Body of pancreas (tissue), 4 donors: Measurements from ENCODE around the gene RWDD4. TPM values are rescaled to one million over a fixed set of nuclear protein-coding genes. Genes with fewer than 3 reads are reported as not detected.

Experiments
- ATAC-seq: fragments of 150-250 bp; one replicate; pipeline ENCODE4 v1.9.1; 2016
- DNase-seq, 4 donors: peaks; one replicate each; pipeline ENCODE4 v3.0.0-alpha.2; 2019
- H3K27ac ChIP-seq, 4 donors: fragments of 200-600 bp; sonication (generic); 1 replicate in 3 of 4; 2 replicates in 1 of 4; pipeline versions ENCODE4 v1.5.1 to v1.6.1; 2016 to 2019; ENCODE audit warnings: mild to moderate bottlenecking in 1 of 4, mixed read lengths in 1 of 4, moderate library complexity in 1 of 4
- H3K27me3 ChIP-seq, 2 donors: fragments of 200-600 bp; sonication (generic); one replicate each; pipeline ENCODE4 v1.6.0; 2016; ENCODE audit warnings: mild to moderate bottlenecking in 1 of 2
- H3K36me3 ChIP-seq, 2 donors: fragments of 200-600 bp; sonication (generic); replicated peaks in 1 of 2; 2 replicates each; pipeline ENCODE4 v1.5.1; 2016; ENCODE audit warnings: low read depth in 2 of 2; ENCODE audit not compliant: insufficient read depth in 1 of 2
- H3K4me1 ChIP-seq: fragments of 200-600 bp; sonication (generic); one replicate; pipeline ENCODE4 v1.6.0; 2016
- H3K4me3 ChIP-seq, 2 donors: fragments of 200-600 bp; sonication (generic); 1 replicate in 1 of 2; 2 replicates in 1 of 2; pipeline ENCODE4 v1.5.1; 2016 to 2019
- H3K9me3 ChIP-seq, 3 donors: fragments of 200-600 bp; sonication (generic); 1 replicate in 2 of 3; 2 replicates in 1 of 3; pipeline ENCODE4 v1.5.1; 2016
- POLR2A ChIP-seq, 3 donors: fragments of 450-650 bp; IDR thresholded peaks; one replicate each; pipeline ENCODE4 v1.6.1; 2016; ENCODE audit warnings: antibody characterized with exemption in 3 of 3, mild to moderate bottlenecking in 2 of 3
- WGBS, 2 donors: methylation state at CpG; one replicate each; pipeline ENCODE4 v1.1.5; 2017; 5-methylcytosine and 5-hydroxymethylcytosine counted together
- intact Hi-C: fragments of 100-400 bp; cut with DNase I; formaldehyde crosslinking; loops from one replicate; pipeline ENCODE4 v1.15.1; 2023
- total RNA-seq, 2 donors: library from RNA; depleted of rRNA; stranded (reverse); fragments of >200 nt; gene quantifications; one replicate each; pipeline ENCODE4 v1.1.0, GENCODE V29; 2016
- TF ChIP-seq, protein P1 (sequence below), 7 experiments: fragments of 450-650 bp in 4 of 7; fragments of 200-600 bp in 3 of 7; sonication (generic) in 3 of 7; IDR thresholded peaks; one replicate each; pipeline ENCODE4 v1.5.1; 2016 to 2019; ENCODE audit warnings: antibody characterized with exemption in 7 of 7

The RWDD4 gene
- total RNA-seq, 2 donors from 2014 or later: 15.2 to 23.3 TPM

DNA sequence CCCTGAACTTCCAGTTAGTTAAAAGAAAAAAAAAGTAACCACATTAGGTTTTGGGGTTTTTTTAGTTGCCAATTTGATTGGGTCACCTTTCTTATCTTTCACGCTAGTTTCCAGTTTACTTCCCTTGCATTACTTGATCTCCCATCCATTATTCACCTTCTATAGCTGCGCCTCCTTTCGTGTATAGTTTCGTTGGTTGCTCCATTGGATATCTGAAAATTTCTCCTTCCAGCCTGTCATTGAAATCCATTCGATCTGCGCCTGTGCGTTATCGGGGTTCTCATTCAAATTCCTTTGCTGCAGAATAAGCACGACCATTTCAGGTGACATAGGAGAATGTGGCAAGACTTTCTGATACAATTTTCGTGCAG is 872 bp upstream of the RWDD4 start:
- Histone ChIP-seq H3K4me3 (peak overlapping the region; percentile 93 to 97), H3K9me3 (no peaks in the 10 kb centered on the region), H3K36me3 (peaks cover 0 to 2% of the 10 kb centered on the region in 2 donors), H3K27me3 (no peaks in the 10 kb centered on the region), H3K27ac (peak overlapping the region; percentile 84 to 95 (median 89)), H3K4me1 (peaks cover 20% of the 10 kb centered on the region)
- 1 to 3% methylated on average over 10 of the region's 10 CpGs for WGBS, 2 donors
- TF ChIP-seq, protein P1, sequence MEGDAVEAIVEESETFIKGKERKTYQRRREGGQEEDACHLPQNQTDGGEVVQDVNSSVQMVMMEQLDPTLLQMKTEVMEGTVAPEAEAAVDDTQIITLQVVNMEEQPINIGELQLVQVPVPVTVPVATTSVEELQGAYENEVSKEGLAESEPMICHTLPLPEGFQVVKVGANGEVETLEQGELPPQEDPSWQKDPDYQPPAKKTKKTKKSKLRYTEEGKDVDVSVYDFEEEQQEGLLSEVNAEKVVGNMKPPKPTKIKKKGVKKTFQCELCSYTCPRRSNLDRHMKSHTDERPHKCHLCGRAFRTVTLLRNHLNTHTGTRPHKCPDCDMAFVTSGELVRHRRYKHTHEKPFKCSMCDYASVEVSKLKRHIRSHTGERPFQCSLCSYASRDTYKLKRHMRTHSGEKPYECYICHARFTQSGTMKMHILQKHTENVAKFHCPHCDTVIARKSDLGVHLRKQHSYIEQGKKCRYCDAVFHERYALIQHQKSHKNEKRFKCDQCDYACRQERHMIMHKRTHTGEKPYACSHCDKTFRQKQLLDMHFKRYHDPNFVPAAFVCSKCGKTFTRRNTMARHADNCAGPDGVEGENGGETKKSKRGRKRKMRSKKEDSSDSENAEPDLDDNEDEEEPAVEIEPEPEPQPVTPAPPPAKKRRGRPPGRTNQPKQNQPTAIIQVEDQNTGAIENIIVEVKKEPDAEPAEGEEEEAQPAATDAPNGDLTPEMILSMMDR (IDR thresholded peaks at IDR 0.05): no peak
- TF ChIP-seq POLR2A (IDR thresholded peaks at IDR 0.05): no peak
- intact Hi-C loops: no loop called here
- DNase-seq (no peak), ATAC-seq (no peak)

- Histone ChIP-seq H3K36me3 (peaks cover 0 to 2% of the 10 kb centered on the region in 2 donors), H3K27ac (peak overlapping the region; percentile 84 to 95 (median 89)), H3K9me3 (no peaks in the 10 kb centered on the region), H3K4me3 (peak overlapping the region; percentile 93 to 97), H3K27me3 (no peaks in the 10 kb centered on the region), H3K4me1 (peaks cover 20% of the 10 kb centered on the region)
- intact Hi-C loops: no loop called here
- peak; percentile 14 to 38 (median 26) for DNase-seq
- 1% methylated on average over 21 to 38 of the region's 39 CpGs for WGBS, 2 donors
- TF ChIP-seq, protein P1 (IDR thresholded peaks at IDR 0.05): no peak
- TF ChIP-seq POLR2A (IDR thresholded peaks at IDR 0.05): no peak
- peak; percentile 22 for ATAC-seq
These were observed 490 bp downstream of the RWDD4 start for GRCh38 chr4:183658362-183659028.

DNA sequence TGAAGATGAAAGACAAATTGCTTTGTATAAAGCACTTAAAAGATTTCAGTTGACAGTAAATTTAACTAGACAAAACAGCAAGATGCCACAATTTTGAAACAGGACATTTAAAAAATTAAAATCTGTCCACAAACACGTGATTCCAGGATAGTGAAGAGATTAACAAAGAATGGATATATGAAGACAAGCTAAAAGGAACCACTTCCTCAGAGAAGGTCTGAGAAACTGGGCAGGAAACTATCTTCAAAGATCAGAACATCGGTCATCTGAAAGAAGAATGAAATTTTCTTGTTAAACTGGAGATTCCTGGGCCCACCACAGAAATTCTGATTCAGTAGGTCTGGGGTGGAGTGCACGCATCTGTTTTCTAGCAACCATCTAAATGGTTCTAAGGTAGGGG is 1.4 kb downstream of the RWDD4 start:
- intact Hi-C loops: no loop called here
- Histone ChIP-seq H3K4me3 (no peak overlapping the region), H3K36me3 (peaks cover 0 to 3% of the 10 kb centered on the region in 2 donors), H3K9me3 (no peaks in the 10 kb centered on the region), H3K27ac (no peak overlapping the region), H3K4me1 (peaks cover 20% of the 10 kb centered on the region), H3K27me3 (no peaks in the 10 kb centered on the region)
- TF ChIP-seq, protein P1 (IDR thresholded peaks at IDR 0.05): no peak
- no peak for TF ChIP-seq POLR2A (IDR thresholded peaks at IDR 0.05)
- ATAC-seq: no peak
- WGBS, 2 donors: 34 to 48% methylated on average over 3 of the region's 3 CpGs
- no peak for DNase-seq

DNA sequence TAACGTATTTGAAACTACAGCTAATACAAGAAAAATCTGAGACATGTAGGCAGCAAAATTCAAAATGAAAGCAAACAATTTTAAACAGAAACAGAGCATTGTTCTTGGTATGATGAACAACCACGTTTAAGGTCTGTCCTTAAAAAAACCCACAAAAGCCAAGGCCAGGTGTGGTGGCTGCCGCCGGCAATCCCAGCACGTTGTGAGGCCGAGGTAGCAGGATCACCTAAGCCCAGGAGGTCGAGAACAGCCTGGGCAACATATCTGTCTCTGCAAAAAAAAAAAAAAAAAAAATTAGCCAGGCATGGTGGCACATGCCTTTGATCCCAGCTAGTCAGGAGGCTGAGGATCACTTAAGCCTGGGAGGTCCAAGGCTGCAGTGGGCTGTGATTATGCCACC is 13.7 kb downstream of the RWDD4 start:
- 77 to 85% methylated on average over 7 of the region's 7 CpGs for WGBS, 2 donors
- Histone ChIP-seq H3K36me3 (peaks cover 10 to 16% of the 10 kb centered on the region in 2 donors), H3K4me1 (no peaks in the 10 kb centered on the region), H3K9me3 (no peaks in the 10 kb centered on the region), H3K27me3 (no peaks in the 10 kb centered on the region), H3K4me3 (no peak overlapping the region), H3K27ac (no peak overlapping the region)
- TF ChIP-seq, protein P1 (IDR thresholded peaks at IDR 0.05): no peak
- TF ChIP-seq POLR2A (IDR thresholded peaks at IDR 0.05): no peak
- ATAC-seq (no peak), DNase-seq (no peak)
- intact Hi-C loops: no loop called here

GRCh38 chr4:183639291-183639690 is 19.7 kb downstream of the RWDD4 start:
- 75 to 83% methylated on average over 3 of the region's 3 CpGs for WGBS, 2 donors

More at GRCh38 chr4:183639291-183639690, 19.7 kb downstream of the RWDD4 start:
- ATAC-seq: no peak
- no peak for DNase-seq
- Histone ChIP-seq H3K9me3 (no peaks in the 10 kb centered on the region), H3K36me3 (no peaks in the 10 kb centered on the region), H3K27ac (no peak overlapping the region), H3K4me3 (no peak overlapping the region), H3K4me1 (peaks cover 21% of the 10 kb centered on the region), H3K27me3 (no peaks in the 10 kb centered on the region)
- intact Hi-C loops: no loop called here
- no peak for TF ChIP-seq POLR2A (IDR thresholded peaks at IDR 0.05)
- TF ChIP-seq, protein P1 (IDR thresholded peaks at IDR 0.05): no peak
